Caco-2 (cell line): ENCODE measurements around the gene TMEM184C. TPM values are rescaled to one million over a fixed set of nuclear protein-coding genes. Genes with fewer than 3 reads are reported as not detected.
A peak's percentile ranks its signal among the peaks of the same experiment; 100 is the strongest.

Source experiments
- BruUV-seq: library from RNA; stranded (reverse); fragments of 400-500 nt; replicated peaks from 2 replicates; lab custom pipeline; 2021; lab: Mats Ljungman, UMichigan
- CTCF ChIA-PET: fragments of 300-600 bp; sonication (Branson Sonifier 250); formaldehyde crosslinking; loops from one replicate; lab custom pipeline; 2022; ENCODE audit warnings: antibody characterized with exemption; lab: Charles Lee
- POLR2A ChIA-PET: fragments of 300-600 bp; sonication (Branson Sonifier 250); formaldehyde crosslinking; loops from one replicate; lab custom pipeline; 2022; ENCODE audit warnings: antibody characterized with exemption; lab: Charles Lee
- DNase-seq, 2 experiments: peaks; one replicate each; pipeline versions ENCODE4 v3.0.0 to v3.0.0-alpha.2; 2020 to 2022
- H3K27me3 ChIP-seq: replicated peaks from 2 replicates; pipeline ENCODE4 v1.6.0; 2011; ENCODE audit warnings: low read length; ENCODE audit not compliant: control insufficient read depth, insufficient read depth
- H3K36me3 ChIP-seq: 2 replicates; pipeline ENCODE4 v1.5.1; 2011; ENCODE audit warnings: low read length; ENCODE audit not compliant: control insufficient read depth, insufficient read depth
- H3K4me1 ChIP-seq: fragments of 250-450 bp; sonication (Bioruptor Pico); 2 replicates; pipeline ENCODE4 v1.5.1; 2020; ENCODE audit warnings: mild to moderate bottlenecking
- H3K4me3 ChIP-seq: 2 replicates; pipeline ENCODE4 v1.5.1; 2011; ENCODE audit warnings: low read depth, mild to moderate bottlenecking, control low read depth, low read length
- H3K9me3 ChIP-seq: fragments of 250-450 bp; sonication (Bioruptor Pico); 2 replicates; pipeline ENCODE4 v1.5.1; 2020; ENCODE audit warnings: mild to moderate bottlenecking, moderate library complexity
- H3K27ac Mint-ChIP-seq: one replicate; pipeline ENCODE4 v1.8.0; 2022; ENCODE audit warnings: mixed read lengths; ENCODE audit not compliant: unreplicated experiment
- H3K27me3 Mint-ChIP-seq: one replicate; pipeline ENCODE4 v1.8.0; 2022; ENCODE audit warnings: mixed read lengths; ENCODE audit not compliant: insufficient read depth, unreplicated experiment
- H3K36me3 Mint-ChIP-seq: one replicate; pipeline ENCODE4 v1.8.0; 2022; ENCODE audit warnings: mild to moderate bottlenecking, mixed read lengths; ENCODE audit not compliant: insufficient read depth, unreplicated experiment
- H3K4me1 Mint-ChIP-seq: one replicate; pipeline ENCODE4 v1.8.0; 2022; ENCODE audit warnings: low read depth, mixed read lengths; ENCODE audit not compliant: unreplicated experiment
- H3K4me3 Mint-ChIP-seq: one replicate; pipeline ENCODE4 v1.8.0; 2022; ENCODE audit warnings: mild to moderate bottlenecking, moderate library complexity, mixed read lengths; ENCODE audit not compliant: unreplicated experiment
- H3K9me3 Mint-ChIP-seq: one replicate; pipeline ENCODE4 v1.8.0; 2022; ENCODE audit warnings: mixed read lengths; ENCODE audit not compliant: unreplicated experiment
- intact Hi-C: fragments of 100-400 bp; cut with micrococcal nuclease; formaldehyde crosslinking; loops from one replicate; pipeline ENCODE4 v1.10.0; 2022; ENCODE audit not compliant: unreplicated experiment
- total RNA-seq: library from RNA; stranded (reverse); gene quantifications from 2 replicates; pipeline ENCODE4 v1.2.3, GENCODE V29; 2022
- TF ChIP-seq, protein P1 (sequence below), 2 experiments: fragments of 200-600 bp in 1 of 2; IDR thresholded peaks; 1 replicate in 1 of 2; 2 replicates in 1 of 2; pipeline versions ENCODE4 v1.5.1 to v1.8.0; 2011 to 2022; ENCODE audit warnings: antibody characterized with exemption in 1 of 2, control low read depth in 1 of 2, inconsistent platforms in 1 of 2, low read depth in 1 of 2, low read length in 1 of 2, mild to moderate bottlenecking in 1 of 2, moderate library complexity in 1 of 2; ENCODE audit not compliant: insufficient read depth in 1 of 2, severe bottlenecking in 1 of 2, unreplicated experiment in 1 of 2

The TMEM184C gene
- total RNA-seq, 1 experiment from 2014 or later: 36.2 TPM

DNA sequence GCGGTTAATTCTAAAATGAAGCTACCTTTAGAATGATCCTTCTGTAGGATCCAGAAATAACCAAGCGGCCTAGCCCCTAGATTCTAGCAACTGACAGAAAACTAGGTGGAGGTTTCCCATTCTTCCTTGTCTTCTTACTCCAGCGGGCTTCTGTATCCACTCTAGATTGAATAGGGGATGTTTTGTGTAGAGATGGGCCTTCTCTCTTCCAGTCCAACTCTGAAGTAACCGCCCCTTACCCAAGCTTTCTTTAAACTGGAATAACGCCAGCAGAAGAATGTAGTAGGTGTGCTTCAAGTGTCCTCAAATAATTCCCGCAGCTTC is 386 bp upstream of the TMEM184C start:
- Histone ChIP-seq H3K9me3 (no peaks in the 10 kb centered on the region), H3K4me3 (peak overlapping the region; percentile 72), H3K27me3 (no peaks in the 10 kb centered on the region), H3K36me3 (no peaks in the 10 kb centered on the region; the same call in 1 of the 2 replicates), H3K4me1 (peaks cover 5% of the 10 kb centered on the region)
- Mint-ChIP-seq H3K27ac (peak overlapping the region; percentile 97), H3K9me3 (no peaks in the 10 kb centered on the region), H3K36me3 (peaks cover 15% of the 10 kb centered on the region), H3K4me1 (peaks cover 11% of the 10 kb centered on the region), H3K4me3 (peak overlapping the region; percentile 99), H3K27me3 (no peaks in the 10 kb centered on the region)
- no peak for DNase-seq
- TF ChIP-seq, protein P1, sequence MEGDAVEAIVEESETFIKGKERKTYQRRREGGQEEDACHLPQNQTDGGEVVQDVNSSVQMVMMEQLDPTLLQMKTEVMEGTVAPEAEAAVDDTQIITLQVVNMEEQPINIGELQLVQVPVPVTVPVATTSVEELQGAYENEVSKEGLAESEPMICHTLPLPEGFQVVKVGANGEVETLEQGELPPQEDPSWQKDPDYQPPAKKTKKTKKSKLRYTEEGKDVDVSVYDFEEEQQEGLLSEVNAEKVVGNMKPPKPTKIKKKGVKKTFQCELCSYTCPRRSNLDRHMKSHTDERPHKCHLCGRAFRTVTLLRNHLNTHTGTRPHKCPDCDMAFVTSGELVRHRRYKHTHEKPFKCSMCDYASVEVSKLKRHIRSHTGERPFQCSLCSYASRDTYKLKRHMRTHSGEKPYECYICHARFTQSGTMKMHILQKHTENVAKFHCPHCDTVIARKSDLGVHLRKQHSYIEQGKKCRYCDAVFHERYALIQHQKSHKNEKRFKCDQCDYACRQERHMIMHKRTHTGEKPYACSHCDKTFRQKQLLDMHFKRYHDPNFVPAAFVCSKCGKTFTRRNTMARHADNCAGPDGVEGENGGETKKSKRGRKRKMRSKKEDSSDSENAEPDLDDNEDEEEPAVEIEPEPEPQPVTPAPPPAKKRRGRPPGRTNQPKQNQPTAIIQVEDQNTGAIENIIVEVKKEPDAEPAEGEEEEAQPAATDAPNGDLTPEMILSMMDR (IDR thresholded peaks at IDR 0.05; ENCODE audit: insufficient read depth in 1 of 2, low read depth in 1 of 2, low read length in 1 of 2, severe bottlenecking in 1 of 2, unreplicated experiment in 1 of 2): no peak
- ChIA-PET POLR2A (interaction anchor here (0.7 to 1.7 kb wide), 3 partner anchors 67 to 178 kb away, joined by 3 to 14 read pairs (median 4); partner anchors contain the start of genes ARHGAP10 and PRMT9), CTCF (interaction anchor here (0.7 to 2.6 kb wide), 7 partner anchors 17 to 250 kb away, joined by 3 to 36 read pairs (median 5); partner anchors contain the start of gene PRMT9)
- BruUV-seq: TSS peak; percentile 83
- intact Hi-C loops: loop anchor here (1.0 to 5.0 kb wide), 2 partner anchors 65 to 249 kb away; partner anchors contain the start of gene PRMT9

DNA sequence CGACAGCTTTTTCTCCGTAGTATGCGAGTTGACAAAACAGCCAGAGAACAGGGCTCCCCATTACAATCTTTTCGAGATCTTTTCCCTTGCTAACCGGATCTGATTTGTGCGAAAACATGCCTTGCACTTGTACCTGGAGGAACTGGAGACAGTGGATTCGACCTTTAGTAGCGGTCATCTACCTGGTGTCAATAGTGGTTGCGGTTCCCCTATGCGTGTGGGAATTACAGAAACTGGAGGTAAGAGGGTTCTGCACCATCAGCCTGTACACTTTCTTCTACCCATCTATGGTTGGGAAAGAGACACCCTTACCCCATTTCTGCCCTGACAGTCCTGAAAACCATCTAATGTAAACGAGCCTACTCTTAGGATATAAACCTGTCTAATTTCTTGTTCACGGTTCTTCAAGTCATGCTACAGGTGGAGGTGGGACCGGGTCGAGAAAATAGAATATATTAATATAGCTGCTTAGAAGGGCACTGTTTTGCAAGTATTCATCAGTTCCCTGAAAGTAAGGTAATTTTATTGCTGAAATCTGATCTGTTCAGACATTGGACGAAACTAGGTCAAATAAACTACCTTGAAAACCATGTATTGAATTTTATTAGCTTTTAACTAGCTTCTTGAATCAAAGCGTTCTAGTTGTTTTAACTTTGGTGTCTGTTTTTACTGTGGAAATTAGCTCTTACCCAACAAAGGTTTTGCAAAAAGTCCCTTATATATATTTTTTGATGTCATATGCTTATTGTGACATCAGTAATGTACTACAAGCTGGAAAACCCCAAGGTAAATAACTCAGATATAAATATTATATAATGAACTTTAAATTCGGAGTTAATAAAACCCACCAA is 869 bp downstream of the TMEM184C start:
- intact Hi-C loops: loop anchor here (1.0 to 5.0 kb wide), 2 partner anchors 64 to 248 kb away; partner anchors contain the start of gene PRMT9
- Histone ChIP-seq H3K27me3 (no peaks in the 10 kb centered on the region), H3K4me3 (peak overlapping the region; percentile 72), H3K4me1 (peaks cover 5% of the 10 kb centered on the region), H3K36me3 (no peaks in the 10 kb centered on the region; the same call in 1 of the 2 replicates), H3K9me3 (no peaks in the 10 kb centered on the region)
- no TSS peak for BruUV-seq
- H3K27me3 Mint-ChIP-seq: no peaks in the 10 kb centered on the region
- TF ChIP-seq, protein P1 (IDR thresholded peaks at IDR 0.05; ENCODE audit: insufficient read depth in 1 of 2, low read depth in 1 of 2, low read length in 1 of 2, severe bottlenecking in 1 of 2, unreplicated experiment in 1 of 2): no peak
- no peak for DNase-seq
- peak overlapping the region; percentile 99 for H3K4me3 Mint-ChIP-seq
- ChIA-PET CTCF (interaction anchor here (1.3 to 2.6 kb wide), 5 partner anchors 18 to 249 kb away, joined by 4 to 36 read pairs (median 6); no protein-coding TSS in a partner anchor), POLR2A (interaction anchor here (0.7 to 1.7 kb wide), 4 partner anchors 22 to 177 kb away, joined by 3 to 14 read pairs (median 4); partner anchors contain the start of genes ARHGAP10 and PRMT9)
- H3K27ac Mint-ChIP-seq: peak overlapping the region; percentile 97
- peaks cover 11% of the 10 kb centered on the region for H3K4me1 Mint-ChIP-seq
- no peaks in the 10 kb centered on the region for H3K9me3 Mint-ChIP-seq
- H3K36me3 Mint-ChIP-seq: peaks cover 23% of the 10 kb centered on the region

DNA sequence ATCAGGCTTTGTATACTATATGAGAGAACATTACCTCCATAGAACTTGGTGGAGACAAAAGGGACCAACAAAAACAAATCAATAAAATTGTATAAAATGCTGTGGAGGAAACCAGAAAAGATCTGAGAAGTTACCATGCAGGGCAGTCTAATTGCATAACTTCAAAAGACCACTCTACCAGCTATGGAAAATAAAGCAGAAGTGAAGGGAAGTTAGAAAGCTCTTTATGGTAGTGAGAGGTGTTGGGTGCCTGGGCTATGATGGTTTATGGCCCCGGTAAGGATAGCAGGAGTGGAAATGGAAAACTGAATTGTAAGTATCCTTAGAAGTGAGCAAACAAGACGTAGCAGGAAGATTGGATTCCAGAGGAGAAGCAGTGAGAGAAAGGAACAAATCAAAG is 3.1 kb downstream of the TMEM184C start:
- Histone ChIP-seq H3K4me1 (peaks cover 5% of the 10 kb centered on the region), H3K36me3 (no peaks in the 10 kb centered on the region; the same call in 1 of the 2 replicates), H3K27me3 (no peaks in the 10 kb centered on the region), H3K4me3 (no peak overlapping the region), H3K9me3 (no peaks in the 10 kb centered on the region)
- intact Hi-C loops: no loop called here
- TSS peak; percentile 6 for BruUV-seq
- Mint-ChIP-seq H3K27me3 (no peaks in the 10 kb centered on the region), H3K27ac (no peak overlapping the region), H3K9me3 (no peaks in the 10 kb centered on the region), H3K36me3 (peaks cover 34% of the 10 kb centered on the region), H3K4me3 (no peak overlapping the region), H3K4me1 (peaks cover 11% of the 10 kb centered on the region)
- DNase-seq: no peak
- POLR2A ChIA-PET: no interaction called here
- TF ChIP-seq, protein P1 (IDR thresholded peaks at IDR 0.05; ENCODE audit: insufficient read depth in 1 of 2, low read depth in 1 of 2, low read length in 1 of 2, severe bottlenecking in 1 of 2, unreplicated experiment in 1 of 2): no peak
- CTCF ChIA-PET: no interaction called here
